CD1c-positive myeloid dendritic cell (primary cell): Measurements from ENCODE around the gene PAAF1.
A peak's percentile ranks its signal among the peaks of the same experiment; 100 is the strongest.

Experiments
- DNase-seq: peaks from one replicate; pipeline ENCODE4 v3.0.0-alpha.2; 2016; ENCODE audit errors: extremely low spot score

The PAAF1 gene

DNA sequence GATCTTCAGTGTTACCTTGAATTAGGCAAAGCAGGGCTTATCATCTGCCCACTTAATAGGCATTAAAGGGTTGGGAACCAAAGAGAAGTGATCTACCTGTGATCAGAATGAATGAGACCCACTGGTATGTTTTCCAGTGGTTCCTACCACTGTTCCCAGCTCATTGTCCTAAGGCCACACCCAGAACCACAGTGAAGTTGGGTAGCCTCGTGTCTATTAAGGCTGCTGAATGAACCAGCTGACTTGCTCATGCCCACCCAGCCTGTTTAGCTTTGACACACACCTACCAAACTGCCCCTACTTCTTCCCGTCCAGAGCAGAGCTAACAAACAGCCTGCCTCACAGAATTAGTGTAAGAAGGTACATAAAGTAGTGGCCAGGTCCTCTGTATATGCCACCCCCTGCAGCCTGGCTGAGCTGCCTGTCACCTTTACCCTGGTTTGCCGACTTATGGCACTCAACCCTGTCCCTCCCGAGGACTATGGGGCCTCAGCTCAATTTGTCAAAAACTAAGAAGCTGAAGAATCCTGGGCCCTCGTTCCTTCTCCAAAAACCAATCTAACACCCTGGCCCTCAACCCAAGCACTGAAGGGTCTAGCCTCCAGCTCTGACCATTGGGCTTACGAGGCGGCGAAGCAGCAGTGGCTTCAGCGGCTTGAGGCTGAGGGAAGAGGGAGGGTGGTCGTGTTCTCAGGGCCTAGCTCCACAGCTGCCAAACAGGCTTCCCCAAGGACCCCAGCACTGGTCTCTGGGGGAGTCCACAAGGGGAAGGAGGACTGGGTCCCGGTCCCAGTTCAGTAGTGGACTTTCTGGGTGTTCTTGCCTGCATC is 96.0 kb downstream of the PAAF1 start:
- DNase-seq = no peak

DNA sequence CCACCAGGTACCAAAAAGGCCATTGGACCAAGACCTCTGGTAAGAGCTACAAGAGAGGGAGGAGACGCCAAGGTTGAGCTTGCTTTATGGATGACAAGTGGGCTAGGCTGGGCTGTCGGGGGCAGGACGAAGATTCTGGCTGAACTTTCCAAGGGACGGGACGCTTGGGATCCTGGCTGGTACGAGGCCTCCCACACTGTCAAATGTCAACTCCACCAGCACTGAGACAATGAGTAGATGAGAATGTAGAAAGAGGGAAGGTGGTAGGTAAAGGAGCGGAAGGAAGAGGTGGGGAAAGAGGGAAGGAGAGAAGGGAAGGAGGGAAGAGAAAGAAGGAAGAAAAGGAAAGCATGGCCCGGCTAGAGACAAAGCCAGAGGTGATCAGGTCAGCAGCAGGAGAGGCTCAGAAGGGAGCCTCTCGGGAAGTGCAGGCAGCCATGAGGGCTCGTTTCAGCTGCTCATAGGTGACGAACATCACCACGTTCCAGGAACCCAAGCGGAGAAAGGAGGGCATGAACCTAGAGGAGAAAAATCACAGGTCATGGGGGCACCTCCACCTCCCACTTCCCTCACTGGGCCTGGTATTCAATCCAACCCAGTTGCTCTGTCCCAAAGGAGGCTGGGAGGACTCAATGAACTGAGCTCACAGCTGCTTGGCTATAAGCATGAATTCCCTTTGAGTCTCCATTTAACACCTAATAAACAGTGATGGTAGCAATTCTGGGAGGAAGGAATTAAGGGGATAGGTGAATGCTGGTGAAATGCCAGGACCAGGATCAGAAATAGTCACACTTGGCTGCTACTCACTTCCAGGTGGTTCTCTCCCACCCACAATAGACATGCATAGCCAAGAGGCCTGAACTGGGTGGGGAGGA is 98.0 kb downstream of the PAAF1 start:
- DNase-seq = no peak

DNA sequence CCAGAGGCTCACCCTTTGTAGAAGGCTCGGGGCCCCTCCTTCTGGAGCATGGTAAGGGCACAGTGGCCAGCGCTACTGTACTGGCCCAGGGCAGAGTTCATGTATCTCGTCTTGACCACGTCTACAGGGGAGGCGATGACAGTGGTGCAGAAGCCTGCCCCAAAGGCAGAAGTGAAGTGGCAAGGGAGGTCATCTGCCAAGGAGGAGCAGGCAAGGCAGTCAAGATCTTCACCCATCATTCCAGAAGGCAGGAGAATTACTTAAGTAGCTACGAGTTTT is 98.6 kb downstream of the PAAF1 start:
- no peak for DNase-seq

DNA sequence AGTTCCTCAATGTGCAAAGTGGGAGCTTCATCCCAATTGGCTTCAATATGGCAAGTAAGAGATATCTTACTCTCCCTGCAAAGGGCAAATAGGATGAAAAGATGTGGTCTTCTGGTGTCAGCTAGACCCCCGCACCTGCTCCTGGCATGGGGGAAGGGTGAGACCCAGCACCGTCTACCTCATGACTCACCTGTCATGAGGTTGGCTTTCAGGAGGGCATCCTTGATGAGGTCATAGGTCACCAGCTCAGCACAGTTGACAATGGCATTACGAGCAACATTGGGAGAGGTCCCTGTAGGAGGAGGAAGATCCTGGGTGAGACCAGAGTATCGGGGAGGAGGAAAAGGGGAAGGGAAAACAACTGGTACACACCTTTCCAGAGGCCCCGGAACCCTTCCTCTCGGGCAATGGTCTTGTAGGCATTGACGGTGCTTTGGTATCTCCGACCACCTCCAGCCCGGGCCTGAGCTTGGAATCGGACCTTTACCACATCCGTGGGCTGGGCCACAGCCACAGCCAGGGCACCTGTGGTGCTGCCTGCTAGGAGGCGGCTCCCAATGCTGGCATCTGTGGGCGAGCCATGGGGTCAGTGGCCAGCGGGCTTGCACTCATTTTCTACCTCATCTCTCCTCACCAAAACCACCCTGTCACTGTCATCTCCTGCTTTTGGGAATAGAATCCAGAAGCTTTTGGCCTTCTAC is 99.8 kb downstream of the PAAF1 start:
- no peak for DNase-seq

DNA sequence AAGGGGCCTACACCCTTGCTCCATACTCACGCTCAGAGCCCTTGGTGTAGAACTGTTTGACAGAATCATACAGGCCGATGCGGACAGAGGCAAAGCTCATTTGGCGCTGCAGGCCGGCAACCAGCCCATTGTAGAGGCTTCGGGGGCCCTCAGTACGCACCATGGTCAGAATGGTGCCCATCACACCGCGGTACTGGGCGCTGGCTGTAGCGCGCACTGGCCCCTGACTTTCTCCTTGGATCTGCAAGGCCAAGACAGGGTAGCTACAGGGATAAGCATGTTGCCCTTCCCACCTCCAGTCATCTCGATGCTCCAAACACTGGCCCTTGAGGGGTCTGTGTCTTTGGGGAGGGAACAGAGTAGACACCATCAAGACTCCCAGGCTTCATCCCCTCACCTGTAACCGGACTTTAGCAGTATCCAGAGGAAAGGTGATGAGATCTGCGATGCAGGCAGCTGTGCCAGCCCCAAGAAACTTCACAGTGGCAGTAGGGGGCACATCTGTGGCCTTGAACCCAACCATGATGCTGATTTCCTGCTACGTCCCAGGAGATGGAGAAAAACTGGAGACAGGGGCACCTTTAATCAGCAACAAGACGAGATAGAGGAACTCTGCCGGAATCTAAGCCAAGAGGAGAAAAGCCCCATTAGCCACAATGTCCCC is 101.2 kb downstream of the PAAF1 start:
- no peak for DNase-seq

DNA sequence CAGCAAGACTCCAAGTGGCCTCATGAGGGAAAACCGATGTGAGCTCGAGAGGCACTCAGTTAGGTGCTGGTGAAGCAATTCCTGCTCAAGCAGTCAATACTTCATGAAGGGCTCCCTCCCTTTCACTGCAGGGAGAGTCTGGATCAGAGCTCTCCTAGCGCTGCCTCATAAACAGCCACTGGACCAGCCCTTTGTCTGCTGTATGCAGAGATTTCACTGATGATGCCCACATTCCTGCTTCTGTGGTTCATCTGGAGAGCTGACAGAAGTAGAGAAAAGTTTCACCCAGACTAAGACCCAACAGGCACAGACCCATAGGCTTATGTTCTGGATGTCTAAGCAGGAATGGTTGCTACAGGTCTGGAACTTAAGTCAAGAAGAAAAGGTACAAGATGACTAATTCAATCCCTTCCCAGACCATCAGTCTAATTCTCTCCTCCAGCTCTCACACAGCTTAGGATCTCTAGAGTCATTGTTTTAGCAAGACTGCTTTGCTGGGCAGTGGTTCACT is 101.8 kb downstream of the PAAF1 start:
- DNase-seq = no peak

DNA sequence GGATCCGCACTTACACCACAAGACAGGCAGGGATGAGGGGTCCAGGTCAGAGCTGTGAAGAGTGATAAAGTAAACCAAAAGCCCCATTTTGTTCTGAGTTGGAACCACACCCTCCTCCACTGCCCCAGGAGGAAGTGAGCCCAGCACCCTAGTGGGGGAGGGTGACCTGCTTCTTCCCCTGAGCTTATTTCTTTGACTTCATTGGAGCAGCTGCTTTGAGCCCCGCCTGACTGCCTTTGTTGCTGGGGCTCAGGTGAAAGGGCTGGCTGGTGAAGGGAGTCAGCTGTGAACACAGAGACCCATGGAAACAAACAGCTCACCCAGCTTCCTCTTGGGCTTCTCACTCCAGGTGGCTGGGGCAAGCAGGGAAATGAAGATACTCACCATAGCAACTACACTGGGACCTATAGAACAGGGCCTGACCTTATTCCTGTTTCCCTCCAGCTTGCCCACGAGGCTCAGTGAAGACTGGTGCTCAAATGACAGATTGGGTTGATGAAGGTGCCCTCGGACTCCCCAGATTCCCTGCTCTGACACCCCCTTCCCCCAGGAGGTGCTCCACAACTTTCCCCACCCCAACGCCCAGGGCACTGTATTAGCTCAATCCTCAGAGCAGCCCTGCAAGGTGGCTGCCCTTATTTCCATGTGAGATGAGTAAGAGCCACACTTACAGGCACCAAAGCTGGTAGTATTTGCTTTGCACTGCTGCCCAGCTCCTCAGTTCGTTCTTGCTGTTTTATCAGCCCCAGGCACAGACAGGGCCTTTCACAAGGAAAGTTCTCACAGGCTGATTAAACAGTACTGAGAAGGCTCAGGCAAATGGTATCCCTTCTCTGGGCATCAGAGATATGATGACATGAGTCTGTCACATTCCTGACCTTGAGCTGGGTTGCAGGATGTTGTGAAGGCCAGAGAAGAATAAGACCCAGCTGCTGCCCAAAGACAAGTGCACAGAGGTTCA is 103.5 kb downstream of the PAAF1 start:
- DNase-seq = peak; percentile 82
